ENCODE results near the gene CCDC106.
A peak's percentile ranks its signal among the peaks of the same experiment; 100 is the strongest.

Gene CCDC106

GRCh38 chr19:55652311-55653128 lies 4.5 kb downstream of the CCDC106 start:
- DNase-seq, result no peak

- peak; percentile 98 for DNase-seq
These were observed 5.8 kb downstream of the CCDC106 start for GRCh38 chr19:55653651-55654322.

DNA sequence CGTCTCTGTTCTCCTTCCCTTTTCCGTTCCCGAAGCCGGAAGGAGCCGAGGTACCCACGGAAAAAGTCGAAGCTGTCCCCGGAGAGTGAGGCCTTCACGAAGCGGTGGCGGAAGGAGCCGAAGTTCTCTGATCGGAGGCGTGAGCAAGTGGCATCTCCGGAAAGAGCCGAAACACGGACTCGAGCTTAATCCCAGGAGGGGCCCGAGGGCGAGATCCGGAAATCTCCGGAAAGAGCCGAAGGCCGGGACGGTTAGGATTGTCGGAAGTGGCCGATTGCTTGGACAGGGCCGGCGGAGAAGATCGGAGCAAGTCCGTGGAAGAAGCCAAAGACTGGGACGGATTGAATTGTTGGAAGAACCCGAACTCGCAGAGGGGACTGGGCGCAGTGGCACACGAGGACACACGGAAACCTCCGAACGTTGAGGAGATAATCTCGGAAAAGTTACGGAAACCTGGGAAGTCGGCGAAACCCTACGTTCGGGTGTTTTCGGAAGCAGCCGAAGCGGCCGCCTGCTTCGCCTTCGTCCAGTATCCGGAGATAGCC lies 6.4 kb downstream of the CCDC106 start:
- peak; percentile 92 to 94 for DNase-seq

DNA sequence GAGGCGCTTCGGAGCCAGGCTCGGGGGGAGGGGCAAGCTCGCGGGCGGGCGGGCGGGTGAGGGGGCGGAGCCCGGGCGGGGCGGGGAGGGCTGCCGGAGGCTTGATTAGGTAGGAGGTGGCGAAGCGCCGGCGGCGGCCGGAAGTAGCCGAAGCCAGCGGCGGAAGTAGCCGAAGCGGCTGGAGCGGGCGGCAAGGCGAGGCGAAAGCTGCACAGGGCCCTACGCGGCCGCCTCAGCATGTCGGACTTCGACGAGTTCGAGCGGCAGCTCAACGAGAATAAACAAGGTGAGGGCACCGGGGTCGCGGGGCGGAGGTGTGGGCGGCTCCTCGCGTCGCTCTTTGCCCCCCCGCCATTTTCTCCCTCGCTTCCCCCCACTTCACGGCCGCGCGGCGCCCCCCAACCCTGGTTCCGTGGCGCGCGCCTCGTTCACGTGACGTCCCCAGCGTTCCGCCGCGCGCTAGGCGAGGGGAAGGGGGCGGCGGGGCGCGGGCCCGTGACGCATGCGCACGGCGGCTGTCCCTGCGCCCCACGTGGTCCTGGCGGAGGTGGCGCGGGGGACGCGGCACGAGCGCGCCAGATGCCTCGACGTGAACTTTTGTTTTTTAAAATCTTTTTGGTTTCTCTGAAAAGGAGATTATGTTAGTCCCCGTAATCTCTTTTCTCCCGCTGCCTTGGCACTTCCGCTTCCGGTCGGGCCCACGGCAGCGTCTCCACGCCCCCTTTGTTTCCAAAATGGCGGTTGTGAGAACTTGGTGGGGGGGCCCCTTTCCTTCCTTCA lies 7.0 kb downstream of the CCDC106 start, which contains the start of gene U2AF2:
Gene U2AF2, plus strand, starts transcription at position 168 of the 780 bp plus-strand sequence. Its CDS starts 70 bp downstream, at position 238.
- DNase-seq, result peak; percentile 63 to 83

GRCh38 chr19:55655648-55656040 lies 7.6 kb downstream of the CCDC106 start:
- DNase-seq, result no peak

DNA sequence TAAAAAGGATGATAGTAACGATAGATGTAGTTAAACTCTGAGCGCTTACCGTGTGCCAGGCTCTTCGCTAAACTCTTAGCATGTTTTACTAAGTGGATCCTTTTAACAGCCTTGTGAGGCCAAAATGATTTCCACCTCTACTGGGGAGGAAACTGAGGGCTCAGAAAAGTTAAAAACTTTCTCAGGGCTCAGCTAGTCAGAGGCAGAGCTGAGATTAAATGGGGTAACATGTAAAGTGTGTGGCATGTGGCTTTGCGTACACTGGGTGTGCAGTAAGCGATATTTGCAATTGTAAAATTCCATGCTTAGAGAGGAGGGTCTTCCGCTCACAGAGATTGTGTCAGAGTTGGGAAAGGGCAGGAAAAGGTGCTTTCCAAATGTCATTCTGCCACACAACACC lies 8.5 kb downstream of the CCDC106 start:
- DNase-seq, result no peak

- no peak for DNase-seq
These were observed 9.2 kb downstream of the CCDC106 start for GRCh38 chr19:55656988-55657747.

DNA sequence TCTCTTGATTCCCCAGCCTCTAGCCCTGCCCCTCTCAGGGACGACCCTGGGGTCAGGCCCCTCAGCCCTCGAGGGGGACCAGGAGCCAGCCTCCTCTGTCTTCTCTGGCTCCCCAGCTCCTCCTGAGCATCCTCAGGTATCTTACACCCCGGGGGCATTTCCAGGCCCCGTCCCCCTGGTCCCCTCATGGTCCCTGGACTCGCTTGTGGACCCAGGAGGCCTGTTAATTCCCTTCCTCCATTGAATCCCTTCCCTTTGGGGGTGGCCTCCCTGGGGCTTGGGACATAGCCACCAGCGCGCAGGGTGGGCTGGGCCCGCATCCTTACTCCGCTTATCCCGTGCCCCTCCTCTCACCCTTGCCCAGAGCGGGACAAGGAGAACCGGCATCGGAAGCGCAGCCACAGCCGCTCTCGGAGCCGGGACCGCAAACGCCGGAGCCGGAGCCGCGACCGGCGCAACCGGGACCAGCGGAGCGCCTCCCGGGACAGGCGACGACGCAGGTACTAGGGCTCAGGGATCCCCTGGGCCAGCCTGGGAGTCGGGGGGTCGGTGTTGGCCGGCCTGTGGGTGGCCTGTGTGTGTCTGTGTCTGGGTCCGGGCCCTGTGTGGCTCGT lies 10.9 kb downstream of the CCDC106 start:
- no peak for DNase-seq

GRCh38 chr19:55659822-55660221 lies 11.8 kb downstream of the CCDC106 start:
- DNase-seq, result no peak

DNA sequence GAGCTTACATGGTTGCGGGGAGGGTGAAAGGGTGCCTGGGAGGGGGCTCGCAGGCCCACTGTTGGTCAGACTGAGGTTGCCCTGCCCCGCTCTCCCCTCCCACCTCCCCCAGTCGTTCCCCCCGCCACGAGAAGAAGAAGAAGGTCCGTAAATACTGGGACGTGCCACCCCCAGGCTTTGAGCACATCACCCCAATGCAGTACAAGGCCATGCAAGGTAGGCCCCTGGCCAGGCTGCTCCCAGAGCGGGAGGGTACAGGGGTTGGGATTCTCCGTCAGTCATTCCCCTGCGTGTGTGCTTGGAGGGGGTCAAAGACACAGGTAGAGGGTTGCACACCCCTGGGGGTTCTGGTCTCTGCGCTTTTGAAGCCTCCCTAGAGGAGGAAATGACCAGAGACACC lies 12.4 kb downstream of the CCDC106 start:
- no peak for DNase-seq

DNA sequence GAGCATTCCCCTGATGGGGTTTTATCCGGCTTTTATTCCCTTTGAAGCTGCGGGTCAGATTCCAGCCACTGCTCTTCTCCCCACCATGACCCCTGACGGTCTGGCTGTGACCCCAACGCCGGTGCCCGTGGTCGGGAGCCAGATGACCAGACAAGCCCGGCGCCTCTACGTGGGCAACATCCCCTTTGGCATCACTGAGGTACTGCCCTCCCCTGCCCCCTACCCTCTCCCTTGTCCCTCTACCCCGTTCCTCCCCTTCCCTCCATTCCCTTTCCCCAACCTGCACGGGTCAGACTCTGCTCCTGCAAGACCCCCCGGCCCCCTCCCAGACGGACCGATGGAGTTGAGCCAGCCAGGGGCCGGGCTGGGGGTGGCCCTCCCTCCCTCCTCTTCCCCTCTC lies 13.0 kb downstream of the CCDC106 start:
- DNase-seq, result no peak

DNA sequence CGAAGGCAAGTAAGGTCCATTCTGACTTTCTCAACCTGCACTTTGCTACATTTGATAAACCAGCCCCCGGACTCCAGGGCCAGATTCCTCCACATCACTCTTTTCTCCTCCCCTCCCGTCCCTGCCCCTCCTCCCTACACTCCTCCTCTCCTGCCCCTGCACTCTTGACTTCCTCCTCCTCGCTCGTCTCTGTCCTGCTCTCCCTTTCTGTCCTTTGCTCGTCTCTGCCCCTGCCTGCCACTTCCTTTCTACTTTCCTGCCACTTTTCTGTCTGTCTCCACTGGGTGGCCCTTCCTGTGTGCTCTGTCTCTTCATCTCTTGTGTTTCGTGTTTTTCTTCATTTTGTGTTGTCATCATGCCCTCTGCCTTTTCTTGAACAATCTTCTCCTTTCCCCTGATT lies 13.8 kb downstream of the CCDC106 start:
- no peak for DNase-seq

- no peak for DNase-seq
These were observed 16.0 kb downstream of the CCDC106 start for GRCh38 chr19:55663846-55664536.

DNA sequence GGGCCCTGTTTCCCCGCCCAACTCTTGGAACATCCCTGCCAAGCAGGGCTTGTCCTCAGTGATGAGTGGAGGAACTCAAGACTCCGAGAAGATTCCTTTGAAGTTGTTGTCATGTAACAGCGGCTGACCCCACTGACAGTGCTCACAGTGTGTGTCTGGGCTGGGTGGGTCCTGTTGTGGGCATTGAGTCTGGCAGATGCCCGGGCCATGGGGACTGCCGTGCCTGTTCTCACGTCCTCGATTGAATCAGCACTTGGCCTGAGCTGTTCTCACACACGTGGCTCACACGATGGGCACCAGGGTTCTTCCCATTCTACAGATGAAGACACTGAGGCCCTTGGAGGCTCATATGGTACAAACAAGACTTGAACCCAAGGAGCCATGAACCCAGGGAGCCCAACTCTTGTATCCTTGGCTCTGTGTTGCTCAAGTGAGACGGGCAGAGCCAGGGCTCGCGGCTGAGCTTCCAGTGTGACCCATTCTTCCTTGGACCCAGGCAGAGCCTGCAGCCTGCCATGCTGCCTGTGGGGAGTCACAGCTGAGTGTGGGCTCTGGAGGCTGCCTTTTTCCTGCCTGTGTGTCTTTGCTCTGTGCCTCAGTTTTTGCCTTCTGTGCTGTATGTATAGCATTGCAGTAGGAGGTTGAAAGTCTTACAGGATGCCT lies 18.5 kb downstream of the CCDC106 start:
- no peak for DNase-seq

- DNase-seq, result no peak
These were observed 19.0 kb downstream of the CCDC106 start for GRCh38 chr19:55667006-55667381.

- DNase-seq, result no peak
These were observed 19.5 kb downstream of the CCDC106 start for GRCh38 chr19:55667511-55667910.

DNA sequence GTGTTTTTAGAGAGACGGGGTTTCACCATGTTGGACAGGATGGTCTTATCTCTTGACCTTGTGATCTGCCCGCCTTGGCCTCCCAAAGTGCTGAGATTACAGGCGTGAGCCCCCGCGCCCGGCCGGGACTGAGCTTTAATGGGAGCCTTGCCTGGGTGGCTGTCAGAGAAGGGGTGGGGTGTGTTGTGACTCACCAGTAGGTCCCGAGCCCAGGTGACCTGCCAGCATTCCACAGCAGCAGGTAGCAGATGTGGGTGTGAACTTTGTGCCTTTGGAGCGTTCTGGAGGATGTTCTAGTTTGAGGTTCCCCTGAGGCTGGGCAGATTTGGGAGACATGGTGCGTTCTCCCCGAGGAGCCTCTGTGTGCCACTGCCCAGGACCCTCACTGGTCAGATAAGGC lies 19.9 kb downstream of the CCDC106 start:
- no peak for DNase-seq

- DNase-seq, result no peak
These were observed 20.8 kb downstream of the CCDC106 start for GRCh38 chr19:55668603-55669348.

GRCh38 chr19:55669418-55670279 lies 21.6 kb downstream of the CCDC106 start:
- no peak for DNase-seq
